Subcutaneous adipose tissue (tissue), 4 donors: ENCODE data around the gene TNIP1. TPM values are rescaled to one million over a fixed set of nuclear protein-coding genes. Genes with fewer than 3 reads are reported as not detected.

Experiments
- total RNA-seq, 4 donors: library from RNA; depleted of rRNA; stranded (reverse); fragments of >200 nt; gene quantifications; one replicate each; pipeline ENCODE4 v1.1.0, GENCODE V29; 2016
- TF ChIP-seq, protein P1 (sequence below): fragments of 450-650 bp; IDR thresholded peaks from one replicate; pipeline ENCODE4 v1.5.1; 2016; ENCODE audit warnings: low read depth, mild to moderate bottlenecking, control low read depth, antibody characterized with exemption, moderate library complexity

The TNIP1 gene
- total RNA-seq, 4 donors from 2014 or later: 97.1 to 376 (median 190) TPM

DNA sequence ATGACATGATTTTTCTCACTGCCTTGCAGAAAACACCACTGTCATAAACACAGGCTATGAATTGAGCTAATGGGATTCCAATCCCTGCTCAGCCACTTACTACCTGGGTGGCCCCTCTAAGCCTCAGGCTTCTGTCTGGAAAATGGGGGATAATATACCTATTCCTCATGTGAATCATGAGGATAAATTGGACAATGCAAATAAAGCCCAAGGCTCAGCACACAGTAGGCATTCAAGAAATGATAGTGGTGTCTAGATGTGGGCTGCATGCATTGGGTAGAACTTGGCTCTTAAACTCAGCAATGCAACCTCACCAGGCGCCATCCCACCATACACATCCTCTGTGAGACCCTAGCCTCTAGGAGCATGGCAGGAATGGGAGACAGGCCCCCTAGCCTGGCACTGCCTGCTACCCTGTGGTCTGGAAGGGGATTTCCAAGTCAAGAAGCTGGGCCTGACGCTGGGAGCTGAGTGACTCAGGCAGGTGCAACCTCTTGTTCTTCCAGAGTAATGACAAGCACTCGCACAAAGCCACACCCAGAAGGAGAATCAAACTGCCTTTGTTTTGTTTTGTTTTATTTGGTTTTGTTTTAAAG, 2.3 kb upstream of the TNIP1 start:
- TF ChIP-seq, protein P1, sequence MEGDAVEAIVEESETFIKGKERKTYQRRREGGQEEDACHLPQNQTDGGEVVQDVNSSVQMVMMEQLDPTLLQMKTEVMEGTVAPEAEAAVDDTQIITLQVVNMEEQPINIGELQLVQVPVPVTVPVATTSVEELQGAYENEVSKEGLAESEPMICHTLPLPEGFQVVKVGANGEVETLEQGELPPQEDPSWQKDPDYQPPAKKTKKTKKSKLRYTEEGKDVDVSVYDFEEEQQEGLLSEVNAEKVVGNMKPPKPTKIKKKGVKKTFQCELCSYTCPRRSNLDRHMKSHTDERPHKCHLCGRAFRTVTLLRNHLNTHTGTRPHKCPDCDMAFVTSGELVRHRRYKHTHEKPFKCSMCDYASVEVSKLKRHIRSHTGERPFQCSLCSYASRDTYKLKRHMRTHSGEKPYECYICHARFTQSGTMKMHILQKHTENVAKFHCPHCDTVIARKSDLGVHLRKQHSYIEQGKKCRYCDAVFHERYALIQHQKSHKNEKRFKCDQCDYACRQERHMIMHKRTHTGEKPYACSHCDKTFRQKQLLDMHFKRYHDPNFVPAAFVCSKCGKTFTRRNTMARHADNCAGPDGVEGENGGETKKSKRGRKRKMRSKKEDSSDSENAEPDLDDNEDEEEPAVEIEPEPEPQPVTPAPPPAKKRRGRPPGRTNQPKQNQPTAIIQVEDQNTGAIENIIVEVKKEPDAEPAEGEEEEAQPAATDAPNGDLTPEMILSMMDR: no peak

DNA sequence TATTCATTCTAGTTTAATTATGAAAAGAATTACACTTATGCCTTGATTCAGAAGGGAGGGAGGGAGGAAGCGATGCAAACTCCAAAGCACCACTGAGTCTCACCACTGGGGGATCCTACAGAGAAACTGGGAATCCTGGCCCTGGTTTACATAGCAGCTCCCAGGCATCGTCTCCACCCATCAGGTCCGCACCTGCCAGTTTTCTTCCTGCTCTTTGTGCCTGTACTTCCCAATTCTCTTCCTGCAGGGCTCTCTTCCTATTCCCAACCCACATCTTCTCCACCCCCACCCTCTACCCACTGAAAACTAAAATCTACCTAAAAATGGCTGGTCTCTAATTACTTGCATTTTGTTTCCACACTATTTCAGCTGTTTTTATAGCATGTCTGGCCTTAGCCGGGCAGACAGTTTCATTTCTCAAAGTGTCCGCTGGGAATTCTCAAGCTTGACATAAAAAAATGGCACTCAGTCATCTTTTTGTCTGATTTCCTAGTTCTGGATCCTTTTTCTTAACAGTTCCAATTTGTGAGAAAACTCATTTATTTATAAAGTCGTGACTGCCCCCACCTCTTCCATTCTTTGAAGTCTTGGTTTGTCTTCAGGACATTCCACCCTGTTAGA, 1.6 kb upstream of the TNIP1 start:
- TF ChIP-seq, protein P1: no peak

GRCh38 chr5:151081431-151082281, 822 bp upstream of the TNIP1 start:
- TF ChIP-seq, protein P1: no peak

DNA sequence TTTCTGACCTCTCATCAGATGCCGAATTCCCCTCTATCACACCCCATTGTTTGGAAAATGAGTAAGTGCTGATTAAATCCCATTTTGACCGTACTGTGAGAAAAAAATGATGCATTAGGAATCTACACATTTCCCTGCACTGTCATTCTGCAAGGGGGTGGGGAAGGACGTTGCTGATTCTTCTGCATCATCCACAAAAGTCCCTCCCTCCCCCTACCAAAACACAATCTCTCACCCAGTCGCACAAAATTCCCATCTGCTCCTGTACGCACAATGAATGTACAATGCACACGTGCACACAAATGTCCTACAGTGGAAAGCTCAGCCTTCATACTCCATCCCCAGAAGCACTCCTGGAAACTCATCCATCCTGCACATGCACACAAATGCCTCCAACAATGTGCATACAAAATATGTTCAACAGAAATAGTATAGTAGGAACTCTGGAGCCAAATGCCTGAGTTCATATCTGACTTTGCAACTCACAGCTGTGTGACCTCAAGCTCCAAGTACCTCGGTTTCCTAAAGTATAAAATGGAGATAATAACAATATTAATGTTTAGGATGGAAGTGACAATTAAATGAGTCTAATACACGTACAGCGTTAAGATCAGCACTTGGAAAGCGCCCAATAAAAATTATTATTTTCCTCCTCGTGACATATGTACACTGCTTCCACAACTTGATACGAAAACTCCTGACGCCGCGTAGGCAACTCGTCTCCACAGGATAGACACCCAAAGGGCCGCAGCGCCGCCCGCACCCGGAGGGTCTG, 809 bp downstream of the TNIP1 start:
- TF ChIP-seq, protein P1: no peak

GRCh38 chr5:151078490-151079262, 2.2 kb downstream of the TNIP1 start:
- TF ChIP-seq, protein P1: no peak

DNA sequence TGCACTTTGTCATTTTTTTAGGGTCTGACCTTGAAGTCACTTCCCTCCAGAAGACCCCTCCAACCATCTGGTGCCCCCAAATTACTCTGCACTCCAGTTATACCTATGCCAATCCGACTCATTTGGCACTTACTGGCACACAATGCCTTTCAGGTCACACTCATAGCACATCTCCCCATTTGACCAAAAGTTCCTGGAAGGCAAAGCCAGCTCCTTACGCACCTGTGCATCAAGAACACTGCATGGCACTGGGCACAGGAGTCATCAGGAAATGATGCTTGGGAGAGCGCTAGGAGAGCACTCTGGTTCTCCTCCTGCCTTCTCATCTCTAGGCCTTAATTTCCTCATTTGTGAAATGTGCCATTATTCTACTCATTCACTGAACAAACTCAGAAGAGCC, 2.9 kb downstream of the TNIP1 start:
- TF ChIP-seq, protein P1: no peak
